HAP-1 (cell line): ENCODE data around the gene EIF4EBP2.

Experiments used
- DNase-seq, 2 experiments: peaks; one replicate each; pipeline ENCODE4 v3.0.0-alpha.2; 2016 to 2020; ENCODE audit warnings: low spot score in 2 of 2
- H3K27me3 ChIP-seq: fragments of 250-450 bp; sonication (Bioruptor Pico); 2 replicates; pipeline ENCODE4 v1.5.1; 2020; ENCODE audit warnings: low read depth, mild to moderate bottlenecking, moderate library complexity
- H3K36me3 ChIP-seq: fragments of 250-450 bp; sonication (Bioruptor Pico); replicated peaks from 2 replicates; pipeline ENCODE4 v1.5.1; 2020; ENCODE audit warnings: mild to moderate bottlenecking
- H3K4me1 ChIP-seq: fragments of 250-450 bp; sonication (Bioruptor Pico); 2 replicates; pipeline ENCODE4 v1.5.1; 2020; ENCODE audit warnings: mild to moderate bottlenecking
- H3K4me3 ChIP-seq: fragments of 250-450 bp; sonication (Bioruptor Pico); 2 replicates; pipeline ENCODE4 v1.5.1; 2020; ENCODE audit warnings: mild to moderate bottlenecking, moderate library complexity
- H3K9me3 ChIP-seq: fragments of 250-450 bp; sonication (Bioruptor Pico); 2 replicates; pipeline ENCODE4 v1.5.1; 2020; ENCODE audit warnings: mild to moderate bottlenecking, moderate library complexity
- in situ Hi-C: fragments of 300-500 bp; cut with MboI; formaldehyde crosslinking; loops from 3 replicates; pipeline ENCODE4 v1.14.3; 2020; ENCODE audit warnings: low sequenced_read_pairs, inconsistent platforms, mixed read lengths

EIF4EBP2 gene

GRCh38 chr10:70430493-70431445, 26.8 kb downstream of the EIF4EBP2 start:
- DNase-seq = no peak
- H3K4me3 ChIP-seq = no peak overlapping the region
- H3K9me3 ChIP-seq = no peaks in the 10 kb centered on the region
- in situ Hi-C loops = no loop called here
- H3K36me3 ChIP-seq = peaks cover 24% of the 10 kb centered on the region
- no peaks in the 10 kb centered on the region for H3K4me1 ChIP-seq
- H3K27me3 ChIP-seq = no peaks in the 10 kb centered on the region

DNA sequence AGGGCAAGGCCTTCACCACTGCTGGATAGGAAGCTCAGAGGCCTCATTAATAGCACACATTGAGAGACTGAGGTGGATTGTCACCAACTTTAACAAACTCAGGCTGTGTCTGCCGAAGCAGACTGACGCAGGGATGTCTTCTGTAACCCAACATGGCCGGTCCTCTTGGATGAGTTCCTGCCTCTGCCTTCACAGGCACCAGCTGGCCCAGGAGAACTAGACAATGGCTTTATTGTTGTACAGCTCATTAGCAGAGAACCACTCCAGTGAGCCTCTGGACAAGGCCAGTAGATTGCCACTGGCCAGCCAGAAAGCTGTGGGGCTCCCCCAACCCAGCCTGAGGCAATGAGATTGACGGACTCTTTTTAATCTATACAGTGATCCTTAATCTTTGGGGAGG, 28.2 kb downstream of the EIF4EBP2 start:
- H3K36me3 ChIP-seq = peaks cover 15% of the 10 kb centered on the region
- DNase-seq = no peak
- H3K9me3 ChIP-seq = no peaks in the 10 kb centered on the region
- H3K27me3 ChIP-seq = no peaks in the 10 kb centered on the region
- no peaks in the 10 kb centered on the region for H3K4me1 ChIP-seq
- no peak overlapping the region for H3K4me3 ChIP-seq
- in situ Hi-C loops = no loop called here

DNA sequence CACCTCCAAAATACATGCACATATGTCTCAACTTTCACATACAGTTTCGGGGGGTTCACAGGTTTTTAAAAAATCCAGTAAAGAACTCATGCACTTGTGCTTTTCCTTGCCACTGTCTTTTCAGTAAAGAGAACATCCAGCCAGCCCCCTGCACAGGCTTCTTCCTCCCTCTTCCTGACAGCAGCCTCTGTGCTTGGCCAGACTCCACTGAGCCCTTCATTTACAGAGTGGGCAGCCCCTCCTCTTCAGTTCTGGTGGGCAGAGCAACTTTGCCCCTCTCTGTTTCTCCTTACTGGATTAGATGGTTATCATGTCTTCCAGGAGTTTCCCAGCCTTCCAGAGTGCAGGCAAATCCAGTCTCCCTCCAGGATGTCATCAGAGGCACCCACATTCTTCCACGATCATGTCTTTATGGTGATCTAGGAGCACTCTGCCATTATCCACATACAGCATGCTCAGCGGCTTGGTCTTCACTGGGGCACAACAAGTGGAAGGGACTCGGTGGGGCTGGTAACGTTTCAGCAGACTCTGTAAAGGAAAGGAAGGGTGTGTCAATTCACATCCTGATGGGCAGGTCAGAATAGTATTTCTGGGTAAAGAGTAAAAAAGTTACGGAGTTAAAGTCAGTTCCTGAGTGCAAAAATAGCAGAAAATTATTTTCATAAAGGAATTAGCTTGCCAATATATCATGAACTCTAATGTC, 28.8 kb downstream of the EIF4EBP2 start:
- no peak for DNase-seq
- in situ Hi-C loops = no loop called here
- Histone ChIP-seq H3K36me3 (peaks cover 10% of the 10 kb centered on the region), H3K9me3 (no peaks in the 10 kb centered on the region), H3K27me3 (no peaks in the 10 kb centered on the region), H3K4me3 (no peak overlapping the region), H3K4me1 (no peaks in the 10 kb centered on the region)

GRCh38 chr10:70433581-70434280, 29.8 kb downstream of the EIF4EBP2 start:
- in situ Hi-C loops = no loop called here
- H3K4me1 ChIP-seq = no peaks in the 10 kb centered on the region
- DNase-seq = no peak
- H3K27me3 ChIP-seq = no peaks in the 10 kb centered on the region; the same call in 1 of the 2 replicates
- no peaks in the 10 kb centered on the region for H3K9me3 ChIP-seq
- peaks cover 10% of the 10 kb centered on the region for H3K36me3 ChIP-seq
- H3K4me3 ChIP-seq = no peak overlapping the region

DNA sequence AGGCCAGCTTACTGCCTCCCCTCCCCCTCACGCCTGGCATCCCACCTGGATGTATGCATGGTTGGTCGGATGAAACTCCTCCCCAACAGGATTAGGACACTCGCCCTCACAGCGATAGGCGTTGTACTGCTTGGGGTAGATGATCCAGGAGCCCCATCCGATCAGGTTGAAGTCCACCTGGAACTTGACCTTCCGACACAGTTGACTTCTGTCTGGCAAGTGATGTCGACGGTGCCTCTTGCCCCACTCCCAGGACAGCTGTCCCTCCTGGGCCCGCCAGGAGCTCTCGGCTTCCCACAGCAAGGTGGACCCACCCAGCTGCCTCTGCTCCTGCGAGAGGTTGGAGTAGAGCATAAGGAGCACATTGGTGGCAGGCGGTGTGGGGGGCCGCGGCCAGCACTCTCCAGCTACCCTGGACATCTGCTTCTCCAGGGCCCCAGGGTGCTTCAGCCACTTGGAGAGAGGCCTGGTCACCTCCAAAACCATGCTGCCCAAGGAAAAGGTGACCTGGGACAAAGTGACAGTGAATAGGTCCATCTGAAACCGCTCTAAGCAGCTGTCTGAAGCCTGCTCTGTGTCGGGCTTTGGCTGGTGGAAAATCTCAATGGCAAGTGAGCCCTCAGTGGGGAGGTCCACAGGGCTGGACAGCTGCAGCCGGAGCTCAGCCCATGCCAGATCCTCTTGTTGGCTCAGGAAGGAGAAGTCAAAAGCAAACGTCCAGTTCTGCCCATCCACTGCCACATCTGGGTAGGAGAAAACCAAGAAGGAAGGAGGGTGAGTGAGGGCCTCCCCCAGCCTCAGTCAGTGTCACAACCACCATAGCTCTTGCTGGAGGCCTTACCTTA, 31.5 kb downstream of the EIF4EBP2 start:
- DNase-seq = no peak
- H3K4me1 ChIP-seq = no peaks in the 10 kb centered on the region
- H3K27me3 ChIP-seq = peaks cover 1% of the 10 kb centered on the region
- no peak overlapping the region for H3K4me3 ChIP-seq
- H3K36me3 ChIP-seq = peaks cover 3% of the 10 kb centered on the region
- in situ Hi-C loops = no loop called here
- no peaks in the 10 kb centered on the region for H3K9me3 ChIP-seq

DNA sequence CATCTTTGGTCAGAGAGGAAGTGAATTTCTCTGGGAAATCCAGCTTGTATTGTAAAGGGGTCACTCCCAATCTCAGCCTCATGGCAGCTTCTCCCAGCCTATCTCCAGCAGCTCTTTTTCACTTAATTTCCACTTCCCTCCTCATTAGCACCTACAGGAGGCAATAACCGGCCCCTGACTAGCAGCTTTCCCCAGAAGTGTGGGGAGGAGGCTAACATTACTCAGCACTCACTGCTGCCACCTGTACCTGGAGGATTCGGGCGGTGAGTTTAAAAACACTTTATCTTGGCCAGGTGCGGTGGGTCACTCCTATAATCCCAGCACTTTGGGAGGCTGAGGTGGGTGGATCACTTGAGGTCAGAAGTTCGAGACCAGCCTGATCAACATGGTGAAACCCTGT, 33.8 kb downstream of the EIF4EBP2 start:
- no peaks in the 10 kb centered on the region for H3K9me3 ChIP-seq
- no peaks in the 10 kb centered on the region for H3K36me3 ChIP-seq
- no peak overlapping the region for H3K4me3 ChIP-seq
- in situ Hi-C loops = no loop called here
- H3K27me3 ChIP-seq = peaks cover 21% of the 10 kb centered on the region
- no peak for DNase-seq
- no peaks in the 10 kb centered on the region for H3K4me1 ChIP-seq

- H3K4me1 ChIP-seq = no peaks in the 10 kb centered on the region
- peaks cover 21% of the 10 kb centered on the region for H3K27me3 ChIP-seq
- no peaks in the 10 kb centered on the region for H3K9me3 ChIP-seq
- peak overlapping the region; percentile 6; the same call in 1 of the 2 replicates for H3K4me3 ChIP-seq
- DNase-seq = no peak
- in situ Hi-C loops = no loop called here
- H3K36me3 ChIP-seq = no peaks in the 10 kb centered on the region
These were observed 36.6 kb downstream of the EIF4EBP2 start for GRCh38 chr10:70440296-70441160.

DNA sequence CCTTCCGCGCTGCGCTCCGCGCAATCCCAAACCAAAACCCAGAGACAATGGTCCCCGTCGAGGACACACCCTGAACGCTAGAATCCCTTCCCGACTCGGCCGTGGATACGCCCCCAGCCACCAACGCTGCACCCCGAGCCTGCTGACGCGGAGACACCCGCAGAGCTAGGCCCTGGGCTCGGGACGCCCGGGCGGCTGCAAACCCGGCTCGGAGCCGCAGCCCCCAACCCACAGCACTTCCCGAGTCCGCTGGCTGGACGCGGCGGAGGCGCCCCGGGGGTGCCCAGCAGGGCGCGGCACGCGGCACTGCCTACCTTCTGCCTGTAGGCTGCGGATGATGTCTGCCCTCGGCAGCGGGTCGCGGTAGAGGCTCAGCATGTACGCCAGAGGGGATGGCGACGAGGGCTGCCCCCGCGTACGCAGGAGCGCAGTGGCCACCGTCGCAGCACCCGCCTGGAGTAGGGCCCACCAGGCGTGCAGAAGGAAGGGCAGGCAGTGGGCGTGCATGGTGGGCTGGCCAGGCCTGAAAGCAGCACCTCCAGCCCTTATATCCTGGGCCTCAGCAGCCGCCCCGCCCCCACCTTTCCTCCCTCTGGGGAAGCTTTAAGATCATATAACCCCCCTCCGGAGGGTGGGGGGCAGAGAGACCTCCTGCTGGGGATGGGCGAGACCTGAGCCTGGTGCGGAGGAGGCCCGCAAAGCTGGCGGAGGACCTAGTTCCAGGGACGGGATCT, 37.4 kb downstream of the EIF4EBP2 start, which contains the start of gene NODAL:
Gene NODAL (minus strand): TSS at position 521 of the 734 bp plus-strand sequence. CDS start 14 bp downstream, at position 507.
- Histone ChIP-seq H3K27me3 (peaks cover 21% of the 10 kb centered on the region), H3K9me3 (no peaks in the 10 kb centered on the region), H3K36me3 (no peaks in the 10 kb centered on the region), H3K4me1 (no peaks in the 10 kb centered on the region), H3K4me3 (peak within 1 kb of the TSS; percentile 6; the same call in 1 of the 2 replicates)
- DNase-seq = no peak
- in situ Hi-C loops = no loop called here

GRCh38 chr10:70441895-70442309, 38.0 kb downstream of the EIF4EBP2 start:
- Histone ChIP-seq H3K9me3 (no peaks in the 10 kb centered on the region), H3K36me3 (no peaks in the 10 kb centered on the region), H3K4me1 (no peaks in the 10 kb centered on the region), H3K27me3 (peaks cover 21% of the 10 kb centered on the region), H3K4me3 (no peak overlapping the region)
- in situ Hi-C loops = no loop called here
- DNase-seq = no peak

- Histone ChIP-seq H3K27me3 (peaks cover 21% of the 10 kb centered on the region), H3K9me3 (no peaks in the 10 kb centered on the region), H3K4me3 (no peak overlapping the region), H3K4me1 (no peaks in the 10 kb centered on the region), H3K36me3 (no peaks in the 10 kb centered on the region)
- in situ Hi-C loops = no loop called here
- DNase-seq = no peak
These were observed 38.5 kb downstream of the EIF4EBP2 start for GRCh38 chr10:70442332-70442988.

DNA sequence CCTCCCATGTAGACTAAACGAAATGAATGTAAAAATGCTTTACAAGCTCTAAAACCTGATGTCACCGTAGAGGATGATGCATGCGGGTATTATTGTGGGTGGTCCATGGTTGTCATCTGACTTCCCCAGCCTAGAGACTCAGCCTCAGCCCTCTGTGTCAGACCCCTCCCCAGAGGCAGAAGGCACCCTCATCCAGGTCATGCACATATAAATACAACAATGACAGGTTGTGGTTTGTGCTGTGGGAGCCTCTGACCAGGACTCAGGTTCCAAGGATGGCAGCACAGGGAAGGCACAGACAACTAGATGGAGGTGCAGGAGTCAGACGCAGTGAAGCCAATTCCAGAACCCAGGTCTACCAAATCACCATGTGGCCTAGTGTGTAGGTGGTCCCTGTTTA, 40.8 kb downstream of the EIF4EBP2 start:
- in situ Hi-C loops = no loop called here
- Histone ChIP-seq H3K27me3 (peaks cover 21% of the 10 kb centered on the region), H3K4me1 (no peaks in the 10 kb centered on the region), H3K36me3 (no peaks in the 10 kb centered on the region), H3K4me3 (no peak overlapping the region), H3K9me3 (no peaks in the 10 kb centered on the region)
- DNase-seq = no peak
